ACC112 (cell line): ENCODE measurements around the gene BRINP1.

Source experiments
- H2AFZ ChIP-seq: fragments of 200-600 bp; sonication (generic); one replicate; pipeline ENCODE4 v1.6.0; 2017; ENCODE audit warnings: antibody characterized with exemption, low read length; ENCODE audit not compliant: unreplicated experiment
- H3K27ac ChIP-seq: fragments of 200-600 bp; sonication (generic); 2 replicates; pipeline ENCODE4 v1.5.1; 2014; ENCODE audit warnings: low read depth, mild to moderate bottlenecking, antibody characterized with exemption, low read length, moderate library complexity
- H3K27me3 ChIP-seq: fragments of 200-600 bp; sonication (generic); 2 replicates; pipeline ENCODE4 v1.6.1; 2014; ENCODE audit warnings: mild to moderate bottlenecking, antibody characterized with exemption, low read length, moderate library complexity, mixed read lengths; ENCODE audit not compliant: insufficient read depth
- H3K36me3 ChIP-seq: fragments of 200-600 bp; sonication (generic); 2 replicates; pipeline ENCODE4 v1.6.1; 2016; ENCODE audit warnings: mild to moderate bottlenecking, antibody characterized with exemption, low read length, moderate library complexity, mixed read lengths; ENCODE audit not compliant: insufficient read depth
- H3K4me1 ChIP-seq: fragments of 200-600 bp; sonication (generic); one replicate; pipeline ENCODE4 v1.6.1; 2016; ENCODE audit warnings: low read length, mixed read lengths; ENCODE audit not compliant: insufficient read depth, unreplicated experiment, control insufficient read depth
- H3K4me3 ChIP-seq: fragments of 200-600 bp; sonication (generic); 2 replicates; pipeline ENCODE4 v1.5.1; 2014; ENCODE audit warnings: mild to moderate bottlenecking, low read depth, low read length
- H3K79me2 ChIP-seq: fragments of 200-600 bp; sonication (generic); one replicate; pipeline ENCODE4 v1.6.0; 2016; ENCODE audit warnings: low read length; ENCODE audit not compliant: control insufficient read depth, unreplicated experiment, insufficient read depth

BRINP1 gene

GRCh38 chr9:119339056-119339455 is 30.2 kb downstream of the BRINP1 start:
- no peaks in the 10 kb centered on the region for H3K79me2 ChIP-seq
- no peak overlapping the region for H2AFZ ChIP-seq
- no peaks in the 10 kb centered on the region for H3K27me3 ChIP-seq
- no peaks in the 10 kb centered on the region for H3K4me1 ChIP-seq
- no peak overlapping the region for H3K27ac ChIP-seq
- no peak overlapping the region for H3K4me3 ChIP-seq
- H3K36me3 ChIP-seq: no peaks in the 10 kb centered on the region

- no peaks in the 10 kb centered on the region for H3K27me3 ChIP-seq
- H2AFZ ChIP-seq: no peak overlapping the region
- H3K79me2 ChIP-seq: no peaks in the 10 kb centered on the region
- H3K36me3 ChIP-seq: no peaks in the 10 kb centered on the region
- no peak overlapping the region for H3K27ac ChIP-seq
- H3K4me3 ChIP-seq: no peak overlapping the region
- no peaks in the 10 kb centered on the region for H3K4me1 ChIP-seq
These were observed 31.7 kb downstream of the BRINP1 start for GRCh38 chr9:119337573-119337972.

- no peaks in the 10 kb centered on the region for H3K79me2 ChIP-seq
- H3K4me1 ChIP-seq: no peaks in the 10 kb centered on the region
- no peaks in the 10 kb centered on the region for H3K36me3 ChIP-seq
- no peak overlapping the region for H2AFZ ChIP-seq
- H3K27me3 ChIP-seq: no peaks in the 10 kb centered on the region
- H3K4me3 ChIP-seq: no peak overlapping the region
- H3K27ac ChIP-seq: no peak overlapping the region
These were observed 34.5 kb downstream of the BRINP1 start for GRCh38 chr9:119334745-119335144.

- no peaks in the 10 kb centered on the region for H3K27me3 ChIP-seq
- H3K4me1 ChIP-seq: no peaks in the 10 kb centered on the region
- H3K36me3 ChIP-seq: no peaks in the 10 kb centered on the region
- H2AFZ ChIP-seq: no peak overlapping the region
- H3K4me3 ChIP-seq: no peak overlapping the region
- no peaks in the 10 kb centered on the region for H3K79me2 ChIP-seq
- H3K27ac ChIP-seq: no peak overlapping the region
These were observed 35.6 kb downstream of the BRINP1 start for GRCh38 chr9:119333507-119334229.

GRCh38 chr9:119332522-119332921 is 36.7 kb downstream of the BRINP1 start:
- H3K27ac ChIP-seq: no peak overlapping the region
- H3K36me3 ChIP-seq: no peaks in the 10 kb centered on the region
- no peaks in the 10 kb centered on the region for H3K79me2 ChIP-seq
- H3K4me3 ChIP-seq: no peak overlapping the region
- no peaks in the 10 kb centered on the region for H3K4me1 ChIP-seq
- no peaks in the 10 kb centered on the region for H3K27me3 ChIP-seq
- H2AFZ ChIP-seq: no peak overlapping the region

- no peak overlapping the region for H2AFZ ChIP-seq
- no peak overlapping the region for H3K4me3 ChIP-seq
- H3K36me3 ChIP-seq: no peaks in the 10 kb centered on the region
- H3K27me3 ChIP-seq: no peaks in the 10 kb centered on the region
- no peaks in the 10 kb centered on the region for H3K4me1 ChIP-seq
- H3K79me2 ChIP-seq: no peaks in the 10 kb centered on the region
- H3K27ac ChIP-seq: no peak overlapping the region
These were observed 47.1 kb downstream of the BRINP1 start for GRCh38 chr9:119322184-119322583.

GRCh38 chr9:119318371-119318770 is 50.9 kb downstream of the BRINP1 start:
- H3K27me3 ChIP-seq: no peaks in the 10 kb centered on the region
- no peaks in the 10 kb centered on the region for H3K79me2 ChIP-seq
- no peak overlapping the region for H2AFZ ChIP-seq
- H3K36me3 ChIP-seq: no peaks in the 10 kb centered on the region
- H3K4me3 ChIP-seq: no peak overlapping the region
- no peak overlapping the region for H3K27ac ChIP-seq
- no peaks in the 10 kb centered on the region for H3K4me1 ChIP-seq

DNA sequence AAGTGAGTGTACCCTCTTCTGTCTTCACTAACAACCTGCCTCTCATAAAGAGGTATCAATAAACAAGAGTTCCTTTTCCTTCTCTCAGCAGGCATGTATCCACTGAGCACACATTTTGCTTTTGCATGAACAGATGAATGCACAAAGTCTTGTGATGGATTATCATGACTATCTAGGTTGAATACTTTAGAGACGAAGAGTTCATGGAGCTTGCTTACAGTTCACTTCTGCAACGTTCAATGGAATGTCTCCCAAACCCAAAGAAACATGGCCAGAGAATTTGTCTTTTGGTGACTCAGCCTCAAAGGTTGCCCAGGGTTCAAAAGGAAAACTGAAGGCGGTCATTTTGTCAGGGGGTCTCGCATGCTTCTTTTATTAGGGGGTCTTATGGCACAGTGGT is 55.4 kb downstream of the BRINP1 start:
- Histone ChIP-seq H3K4me3 (no peak overlapping the region), H3K27ac (no peak overlapping the region), H3K36me3 (no peaks in the 10 kb centered on the region), H2AFZ (no peak overlapping the region), H3K4me1 (no peaks in the 10 kb centered on the region), H3K79me2 (no peaks in the 10 kb centered on the region), H3K27me3 (no peaks in the 10 kb centered on the region)

GRCh38 chr9:119310741-119311140 is 58.5 kb downstream of the BRINP1 start:
- H3K79me2 ChIP-seq: no peaks in the 10 kb centered on the region
- H3K27ac ChIP-seq: no peak overlapping the region
- H3K4me3 ChIP-seq: no peak overlapping the region
- no peaks in the 10 kb centered on the region for H3K4me1 ChIP-seq
- H2AFZ ChIP-seq: no peak overlapping the region
- H3K36me3 ChIP-seq: no peaks in the 10 kb centered on the region
- no peaks in the 10 kb centered on the region for H3K27me3 ChIP-seq

DNA sequence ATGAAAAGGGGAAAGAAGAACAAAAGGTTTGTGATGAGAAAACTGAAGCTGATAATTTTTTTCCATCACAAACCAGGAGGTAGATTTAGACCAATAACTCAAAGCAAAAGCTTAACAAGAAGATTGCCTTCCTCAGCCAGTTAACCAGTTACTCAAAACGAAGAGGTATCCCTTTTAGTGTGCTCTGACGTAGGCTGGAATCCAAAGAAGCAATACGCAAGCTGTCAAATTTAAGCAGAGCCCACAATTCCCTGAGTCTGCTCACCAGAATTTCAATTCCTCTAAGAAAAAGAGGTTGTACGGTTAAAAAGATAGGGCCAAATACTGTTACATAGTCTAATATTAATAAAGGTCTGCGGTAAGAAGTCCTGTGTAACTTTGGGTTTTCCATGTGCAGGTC is 61.8 kb downstream of the BRINP1 start:
- Histone ChIP-seq H2AFZ (no peak overlapping the region), H3K4me1 (no peaks in the 10 kb centered on the region), H3K4me3 (no peak overlapping the region), H3K27me3 (no peaks in the 10 kb centered on the region), H3K79me2 (no peaks in the 10 kb centered on the region), H3K36me3 (no peaks in the 10 kb centered on the region), H3K27ac (no peak overlapping the region)

DNA sequence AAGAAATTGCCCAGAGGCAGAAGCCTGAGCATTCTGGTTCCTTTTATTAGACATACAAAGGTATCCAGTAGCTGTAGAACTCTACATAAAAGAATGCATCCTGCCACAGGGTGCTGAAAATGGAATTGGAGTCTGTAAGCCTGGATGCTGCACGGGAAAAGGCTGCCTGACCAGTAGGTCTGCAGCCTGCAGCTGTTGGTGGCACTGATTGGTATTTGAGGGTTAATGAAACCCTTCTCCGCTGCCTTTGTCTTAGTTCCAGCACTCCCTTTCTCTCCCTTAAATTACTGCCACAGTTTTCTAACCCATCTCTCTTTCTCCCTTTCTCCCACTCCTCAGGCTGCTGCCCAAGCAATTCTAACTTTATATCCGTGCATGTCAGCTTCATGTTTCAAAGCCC is 64.7 kb downstream of the BRINP1 start:
- Histone ChIP-seq H3K4me1 (no peaks in the 10 kb centered on the region), H3K27me3 (no peaks in the 10 kb centered on the region), H2AFZ (no peak overlapping the region), H3K79me2 (no peaks in the 10 kb centered on the region), H3K4me3 (no peak overlapping the region), H3K27ac (no peak overlapping the region), H3K36me3 (no peaks in the 10 kb centered on the region)
